ENCODE data around the gene NDEL1. TPM values are rescaled to one million over a fixed set of nuclear protein-coding genes. Genes with fewer than 3 reads are reported as not detected.

Gene NDEL1
- total RNA-seq, 1 experiment from 2014 or later = 38.4 TPM

- H2BK120ac ChIP-seq (ENCODE audit: low read depth, low read length, poor library complexity, severe bottlenecking) = no peak overlapping the region
- no peaks in the 10 kb centered on the region for H3K23me2 ChIP-seq (ENCODE audit: insufficient read length, low read depth, low read length, poor library complexity, severe bottlenecking)
- H3K18ac ChIP-seq (ENCODE audit: insufficient read length, low read depth, low read length) = no peak overlapping the region
- no peaks in the 10 kb centered on the region for H3K79me2 ChIP-seq (ENCODE audit: insufficient read depth, low read length)
- no peaks in the 10 kb centered on the region for H3K27me3 ChIP-seq (ENCODE audit: insufficient read depth, low read length)
- no peaks in the 10 kb centered on the region for H3K4me1 ChIP-seq (ENCODE audit: insufficient read depth, low read length)
- no peak overlapping the region for H3K27ac ChIP-seq (ENCODE audit: insufficient read length, low read depth, low read length)
- Mint-ChIP-seq H3K27ac (peak overlapping the region in 1 of 3 experiments; percentile 89; a peak in 3 of 7 replicates), H3K4me1 (no peaks in the 10 kb centered on the region), H3K27me3 (ENCODE audit: low read depth) (no peaks in the 10 kb centered on the region), H3K4me3 (no peak overlapping the region), H3K9me3 (no peaks in the 10 kb centered on the region), H3K36me3 (ENCODE audit: insufficient read depth in 1 of 3, low read depth in 3 of 3) (peaks cover 30 to 72% (median 56%) of the 10 kb centered on the region in 3 experiments; a peak in 6 of 7 replicates)
- H3K23ac ChIP-seq (ENCODE audit: insufficient read length, low read depth, low read length) = no peak overlapping the region
- no peak overlapping the region for H3T11ph ChIP-seq (ENCODE audit: low read length)
- H3K9me3 ChIP-seq (ENCODE audit: control insufficient read depth, low read depth, low read length) = no peaks in the 10 kb centered on the region
- DNase-seq = no peak
- TF ChIP-seq CTCF (conservative IDR thresholded peaks at IDR 0.05) = no peak
- H3K79me1 ChIP-seq (ENCODE audit: insufficient read depth, low read depth, low read length, poor library complexity, severe bottlenecking) = no peaks in the 10 kb centered on the region
- WGBS (ENCODE audit: extremely low coverage, insufficient read length, low lambda C conversion rate) = no CpG with 5 or more reads among the region's 13 CpGs
- H4K91ac ChIP-seq (ENCODE audit: insufficient read length, low read depth, low read length) = no peak overlapping the region
- no peak overlapping the region for H2BK5ac ChIP-seq (ENCODE audit: insufficient read length, low read length)
- no peak overlapping the region for H2BK20ac ChIP-seq (ENCODE audit: low read depth, low read length, poor library complexity, severe bottlenecking)
- no peak overlapping the region for H3K9ac ChIP-seq (ENCODE audit: extremely low read depth, insufficient read length, low read length)
- no peak overlapping the region for H3K56ac ChIP-seq (ENCODE audit: insufficient read length, low read depth, low read length)
- no peak overlapping the region for H3K14ac ChIP-seq (ENCODE audit: insufficient read depth, low read length)
- H4K5ac ChIP-seq (ENCODE audit: insufficient read length, low read depth, low read length) = no peak overlapping the region
- no peak overlapping the region for H3K4me2 ChIP-seq (ENCODE audit: insufficient read depth, insufficient read length, low read length)
- H2BK12ac ChIP-seq (ENCODE audit: insufficient read length, low read depth, low read length) = no peak overlapping the region
- no peak overlapping the region for H4K8ac ChIP-seq (replicated peaks; ENCODE audit: insufficient read length, low read depth, low read length)
- H4K20me1 ChIP-seq (ENCODE audit: control insufficient read depth, insufficient read depth, insufficient read length) = peaks cover 3% of the 10 kb centered on the region
- H3K4ac ChIP-seq (ENCODE audit: low read depth, low read length) = no peak overlapping the region
- no peak overlapping the region for H2AFZ ChIP-seq (ENCODE audit: low read length)
- H2BK15ac ChIP-seq (ENCODE audit: low read depth, low read length) = no peak overlapping the region
- no peak overlapping the region for H2AK5ac ChIP-seq (ENCODE audit: insufficient read length, low read length)
Observed at GRCh38 chr17:8473451-8474192, 37.9 kb downstream of the NDEL1 start.

Measured in H9 (cell line).